ENCODE measurements around the gene TPK1.

Gene TPK1

DNA sequence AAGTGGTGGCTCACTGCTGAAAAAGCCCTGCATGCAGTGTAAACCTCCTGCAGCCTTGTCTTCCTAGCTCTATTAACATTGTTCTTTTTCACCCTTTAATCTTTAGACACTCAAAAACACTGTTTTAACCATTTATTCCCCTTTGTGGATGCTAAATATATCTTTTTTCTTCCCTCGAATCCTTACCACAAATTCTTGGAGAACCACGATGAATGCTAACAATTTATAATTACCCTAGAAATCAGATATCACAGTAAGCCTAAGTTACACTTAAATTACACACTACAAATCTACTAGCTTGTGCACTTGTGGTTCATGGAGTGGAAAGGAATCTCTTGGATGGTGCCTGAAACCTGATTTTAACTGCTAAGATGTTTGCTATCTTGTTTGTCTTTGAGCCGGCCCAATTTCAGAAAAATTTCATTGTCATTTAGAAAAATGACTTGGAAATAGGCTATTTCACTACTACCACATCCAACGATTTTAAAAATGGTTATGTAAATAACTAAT, 307.3 kb downstream of the TPK1 start:
- no peak for DNase-seq (ENCODE audit: low spot score)

DNA sequence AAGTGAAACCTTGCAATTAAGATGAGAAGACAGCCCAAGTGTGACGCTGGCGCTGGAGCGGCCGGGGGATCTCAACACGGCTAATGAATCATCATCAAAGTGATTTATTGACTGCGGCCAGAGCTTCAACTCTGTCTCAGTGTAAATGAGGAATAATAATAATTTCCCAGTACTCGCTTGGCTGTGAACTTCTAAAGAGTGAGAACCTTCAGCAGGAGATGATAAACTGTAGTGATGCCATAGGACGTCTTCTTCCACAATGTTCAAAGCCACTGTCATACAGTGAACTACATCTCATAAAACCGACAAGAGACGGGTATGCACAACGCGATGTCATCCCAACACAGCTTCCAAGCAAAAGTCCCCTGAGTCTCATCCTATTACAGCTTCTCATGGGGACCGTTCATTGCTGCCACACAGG, 308.8 kb downstream of the TPK1 start:
- no peak for DNase-seq (ENCODE audit: low spot score)

DNA sequence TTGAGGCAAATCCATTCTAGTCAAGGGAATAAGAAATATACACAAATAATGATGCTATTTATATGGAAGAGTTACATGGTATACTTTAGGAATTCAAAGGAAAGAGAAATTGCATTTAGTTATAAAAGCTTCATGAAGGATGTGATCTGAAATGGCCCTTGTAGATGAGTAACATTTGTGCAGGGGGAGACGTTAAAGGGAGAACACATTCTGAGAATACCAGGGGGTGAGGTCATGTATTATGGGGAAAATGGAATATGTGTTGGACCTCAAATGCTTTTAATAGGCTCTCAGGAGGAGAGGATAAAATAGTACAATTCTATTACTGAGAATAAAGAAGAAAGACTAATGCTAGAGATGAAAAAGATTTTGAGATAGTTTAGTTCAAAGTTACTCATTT, 309.9 kb downstream of the TPK1 start:
- no peak for DNase-seq (ENCODE audit: low spot score)

GRCh38 chr7:144524271-144524670, 311.6 kb downstream of the TPK1 start:
- DNase-seq (ENCODE audit: low spot score) = no peak

GRCh38 chr7:144523621-144524020, 312.2 kb downstream of the TPK1 start:
- no peak for DNase-seq (ENCODE audit: low spot score)

- DNase-seq (ENCODE audit: low spot score) = no peak
These were observed 315.9 kb downstream of the TPK1 start for GRCh38 chr7:144519925-144520324.

DNA sequence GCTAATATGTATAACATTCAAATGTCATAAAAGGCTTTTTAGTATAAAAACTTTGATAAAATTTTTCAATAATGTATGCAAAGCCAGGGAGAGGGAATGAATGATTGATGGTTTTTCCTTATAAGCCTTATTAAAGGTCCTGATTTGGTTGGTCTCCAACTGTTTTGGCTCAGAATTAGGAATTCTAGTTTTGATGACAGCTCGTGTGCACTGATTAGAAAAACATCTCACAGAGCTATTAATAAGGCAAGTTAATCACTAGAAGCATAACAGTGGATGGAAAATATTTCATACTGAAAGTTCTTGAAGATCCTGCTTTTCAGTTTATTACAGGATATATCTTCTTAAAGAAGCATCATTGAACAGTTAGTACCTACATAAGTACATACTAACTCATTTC, 317.5 kb downstream of the TPK1 start:
- DNase-seq (ENCODE audit: low spot score) = no peak

GRCh38 chr7:144517749-144518148, 318.1 kb downstream of the TPK1 start:
- no peak for DNase-seq (ENCODE audit: low spot score)

DNA sequence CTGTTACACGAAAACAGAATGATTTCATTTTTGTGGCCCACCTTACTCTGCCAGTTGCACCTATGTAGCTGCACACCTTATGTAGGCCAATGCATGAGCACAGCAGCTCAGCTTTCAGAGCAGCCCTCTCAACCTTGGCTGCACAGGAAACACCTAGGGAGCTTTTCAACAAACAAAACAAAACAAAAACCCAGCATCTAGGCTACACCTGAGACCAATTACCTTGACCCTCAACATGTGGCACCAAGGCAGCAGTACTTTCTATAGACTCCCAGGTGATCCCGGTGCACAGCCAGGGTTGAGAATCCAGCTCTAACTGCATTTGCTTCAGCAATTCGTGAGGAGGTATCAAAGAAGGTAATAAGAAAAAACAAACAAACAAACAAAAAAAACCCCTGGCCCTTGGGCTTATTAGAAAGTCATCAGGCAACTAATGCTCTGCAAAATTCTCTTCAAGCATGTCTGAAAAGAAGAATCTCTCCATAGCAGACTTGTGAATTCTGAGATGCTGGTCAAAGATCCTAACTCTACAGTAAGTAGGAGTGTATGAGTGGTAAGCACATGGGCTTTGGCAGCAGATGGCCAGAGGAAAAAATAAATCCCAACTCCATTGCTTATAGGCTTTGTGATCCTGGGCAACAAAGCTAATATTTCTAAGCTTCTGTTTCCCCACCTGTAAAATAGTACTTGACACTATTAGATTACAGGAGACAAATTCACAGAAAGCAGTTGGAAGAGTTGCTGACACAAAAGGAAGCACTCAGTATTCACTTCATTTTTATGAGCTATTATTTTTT, 318.9 kb downstream of the TPK1 start:
- DNase-seq (ENCODE audit: low spot score) = no peak

DNA sequence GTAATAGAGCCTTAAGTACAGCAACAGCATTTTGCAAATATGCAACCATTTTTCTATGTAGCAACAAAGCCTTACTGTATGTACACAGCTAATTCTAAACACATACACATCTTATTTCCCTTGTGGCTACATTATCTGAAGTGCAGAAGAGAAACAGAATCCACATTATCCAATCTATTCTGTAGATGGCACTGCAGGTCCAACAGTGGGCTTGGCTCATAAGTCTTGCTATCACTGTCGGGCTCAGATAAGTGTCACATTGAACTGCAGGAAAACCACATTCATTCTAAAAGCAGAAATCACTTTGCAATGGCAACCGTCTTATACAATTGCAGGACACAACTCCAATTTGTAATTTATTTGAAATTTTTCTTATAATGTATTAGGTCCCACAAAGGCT, 322.5 kb downstream of the TPK1 start:
- DNase-seq (ENCODE audit: low spot score) = peak; percentile 52

- no peak for DNase-seq (ENCODE audit: low spot score)
These were observed 325.2 kb downstream of the TPK1 start for GRCh38 chr7:144510621-144511020.

GRCh38 chr7:144508702-144509101, 327.2 kb downstream of the TPK1 start:
- no peak for DNase-seq (ENCODE audit: low spot score)

DNA sequence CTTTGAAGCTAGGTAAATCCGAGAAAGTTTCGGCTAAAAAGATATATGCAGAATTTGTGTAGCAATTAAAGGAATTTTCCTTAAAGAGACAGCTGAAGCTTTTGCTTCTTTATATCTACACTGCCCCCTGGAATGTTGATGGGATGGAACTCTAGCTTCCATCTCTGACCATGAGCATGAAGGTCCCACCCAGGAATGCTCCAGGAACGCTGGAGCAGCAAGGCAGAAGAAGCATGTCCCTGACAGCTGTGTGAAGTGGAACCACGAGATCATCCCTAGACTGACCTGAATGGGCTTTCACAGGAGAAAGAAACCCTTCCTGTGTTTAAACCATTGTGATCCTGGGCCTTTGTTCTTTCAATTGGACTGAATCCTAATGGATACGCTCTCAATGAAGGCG, 332.6 kb downstream of the TPK1 start:
- DNase-seq (ENCODE audit: low spot score) = no peak

DNA sequence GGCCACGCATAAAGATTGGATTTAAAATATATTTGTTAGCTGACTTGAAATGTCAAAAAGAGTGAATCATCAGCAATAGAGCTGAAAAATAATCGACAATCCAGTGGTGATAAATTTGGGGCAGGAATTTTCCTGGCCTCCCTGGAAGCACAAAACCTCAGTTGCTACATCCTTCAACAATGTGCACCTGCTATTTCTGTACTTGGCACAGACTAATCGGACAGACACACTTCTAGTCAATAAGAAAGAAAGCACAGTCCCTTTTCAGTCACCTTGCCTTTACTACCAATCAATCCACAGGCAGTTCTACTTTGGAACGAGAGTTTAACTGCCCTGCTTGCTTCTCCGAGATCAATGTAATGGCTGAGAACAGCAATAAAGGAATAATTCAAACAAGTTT, 335.6 kb downstream of the TPK1 start:
- DNase-seq (ENCODE audit: low spot score) = no peak

- no peak for DNase-seq (ENCODE audit: low spot score)
These were observed 338.6 kb downstream of the TPK1 start for GRCh38 chr7:144497282-144497681.

GRCh38 chr7:144494355-144494754, 341.5 kb downstream of the TPK1 start:
- DNase-seq (ENCODE audit: low spot score) = no peak

GRCh38 chr7:144489504-144489903, 346.3 kb downstream of the TPK1 start:
- no peak for DNase-seq (ENCODE audit: low spot score)

- DNase-seq (ENCODE audit: low spot score) = no peak
These were observed 346.9 kb downstream of the TPK1 start for GRCh38 chr7:144488977-144489376.

GRCh38 chr7:144487901-144488300, 348.0 kb downstream of the TPK1 start:
- DNase-seq (ENCODE audit: low spot score) = no peak

GRCh38 chr7:144484445-144484844, 351.4 kb downstream of the TPK1 start:
- no peak for DNase-seq (ENCODE audit: low spot score)

GRCh38 chr7:144483189-144483588, 352.7 kb downstream of the TPK1 start:
- DNase-seq (ENCODE audit: low spot score) = no peak

GRCh38 chr7:144481833-144482232, 354.0 kb downstream of the TPK1 start:
- no peak for DNase-seq (ENCODE audit: low spot score)

- no peak for DNase-seq (ENCODE audit: low spot score)
These were observed 358.5 kb downstream of the TPK1 start for GRCh38 chr7:144477348-144477747.

Data from SW480 (cell line).